Esophagus squamous epithelium (tissue), 5 donors: ENCODE data around the gene CELSR1. TPM values are rescaled to one million over a fixed set of nuclear protein-coding genes. Genes with fewer than 3 reads are reported as not detected.
"Not testable (repeated sequence)": the region's sequence is repeated elsewhere in the genome, so short reads cannot be mapped to it uniquely, and the experiment has no call there.

Source experiments
- DNase-seq: peaks from one replicate; lab custom pipeline; 2025; lab: John Stamatoyannopoulos, UW
- H3K27ac ChIP-seq, 4 donors: fragments of 200-600 bp; sonication (generic); one replicate each; pipeline ENCODE4 v1.5.1; 2016 to 2019; ENCODE audit warnings: mild to moderate bottlenecking in 1 of 4
- H3K27me3 ChIP-seq, 4 donors: fragments of 200-600 bp; sonication (generic); 1 replicate in 3 of 4; 2 replicates in 1 of 4; pipeline versions ENCODE4 v1.5.1 to v1.6.0; 2017 to 2021; ENCODE audit warnings: antibody characterized with exemption in 1 of 4
- H3K36me3 ChIP-seq, 3 donors: fragments of 200-600 bp; sonication (generic); one replicate each; pipeline ENCODE4 v1.5.1; 2016 to 2019
- H3K4me1 ChIP-seq, 3 donors: fragments of 200-600 bp; sonication (generic); one replicate each; pipeline ENCODE4 v1.5.1; 2017 to 2019
- H3K4me3 ChIP-seq, 4 donors: fragments of 200-600 bp; sonication (generic); 1 replicate in 3 of 4; 2 replicates in 1 of 4; pipeline ENCODE4 v1.5.1; 2016 to 2019; ENCODE audit warnings: mild to moderate bottlenecking in 2 of 4, moderate library complexity in 1 of 4
- H3K9me3 ChIP-seq, 3 donors: fragments of 200-600 bp; sonication (generic); one replicate each; pipeline ENCODE4 v1.5.1; 2016 to 2019
- POLR2A ChIP-seq, 4 donors: fragments of 450-650 bp; IDR thresholded peaks; one replicate each; pipeline ENCODE4 v1.6.1; 2017; ENCODE audit warnings: antibody characterized with exemption in 4 of 4, mild to moderate bottlenecking in 4 of 4, moderate library complexity in 3 of 4
- WGBS, 2 donors: methylation state at CpG; one replicate each; pipeline ENCODE4 v1.1.5; 2018; 5-methylcytosine and 5-hydroxymethylcytosine counted together
- intact Hi-C: fragments of 100-400 bp; cut with DNase I; formaldehyde crosslinking; loops from one replicate; pipeline ENCODE4 v1.15.0; 2022
- total RNA-seq, 4 donors: library from RNA; depleted of rRNA; stranded (reverse); fragments of >200 nt; gene quantifications; one replicate each; pipeline ENCODE4 v1.1.0, GENCODE V29; 2016
- TF ChIP-seq, protein P1 (sequence below), 6 experiments: fragments of 450-650 bp in 4 of 6; fragments of 200-600 bp in 2 of 6; sonication (generic) in 2 of 6; IDR thresholded peaks; one replicate each; pipeline ENCODE4 v1.5.1; 2016 to 2019; ENCODE audit warnings: antibody characterized with exemption in 6 of 6, mild to moderate bottlenecking in 4 of 6, moderate library complexity in 4 of 6
- donor health status: DM: yes; HTN: yes; CAD: no.

CELSR1 gene
- total RNA-seq, 4 donors from 2014 or later = 38.7 to 50.6 (median 43.7) TPM

DNA sequence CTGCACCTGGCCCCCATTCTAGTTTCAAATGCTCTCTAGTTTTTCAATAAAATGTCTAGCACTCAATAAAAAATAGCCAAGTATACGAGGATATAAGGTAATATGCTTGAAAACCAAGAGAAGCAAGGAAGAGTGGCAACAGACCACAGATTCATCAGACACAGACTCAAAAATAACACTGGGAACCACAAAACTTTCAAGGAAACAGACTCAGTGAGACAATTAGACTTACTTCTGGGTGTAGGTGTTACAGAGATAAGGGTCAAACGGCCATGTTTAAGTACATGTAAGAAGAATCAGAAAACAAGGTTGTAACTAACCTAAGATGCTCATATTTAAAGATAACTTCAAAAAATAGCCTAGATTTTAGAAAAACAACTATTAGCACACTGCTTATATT lies 134.9 kb downstream of the CELSR1 start:
- H3K9me3 ChIP-seq = no peaks in the 10 kb centered on the region
- no peak overlapping the region for H3K27ac ChIP-seq
- peaks cover 0 to 46% (median 7%) of the 10 kb centered on the region in 3 donors for H3K36me3 ChIP-seq
- no peaks in the 10 kb centered on the region for H3K27me3 ChIP-seq
- no peak for TF ChIP-seq POLR2A (IDR thresholded peaks at IDR 0.05)
- TF ChIP-seq, protein P1, sequence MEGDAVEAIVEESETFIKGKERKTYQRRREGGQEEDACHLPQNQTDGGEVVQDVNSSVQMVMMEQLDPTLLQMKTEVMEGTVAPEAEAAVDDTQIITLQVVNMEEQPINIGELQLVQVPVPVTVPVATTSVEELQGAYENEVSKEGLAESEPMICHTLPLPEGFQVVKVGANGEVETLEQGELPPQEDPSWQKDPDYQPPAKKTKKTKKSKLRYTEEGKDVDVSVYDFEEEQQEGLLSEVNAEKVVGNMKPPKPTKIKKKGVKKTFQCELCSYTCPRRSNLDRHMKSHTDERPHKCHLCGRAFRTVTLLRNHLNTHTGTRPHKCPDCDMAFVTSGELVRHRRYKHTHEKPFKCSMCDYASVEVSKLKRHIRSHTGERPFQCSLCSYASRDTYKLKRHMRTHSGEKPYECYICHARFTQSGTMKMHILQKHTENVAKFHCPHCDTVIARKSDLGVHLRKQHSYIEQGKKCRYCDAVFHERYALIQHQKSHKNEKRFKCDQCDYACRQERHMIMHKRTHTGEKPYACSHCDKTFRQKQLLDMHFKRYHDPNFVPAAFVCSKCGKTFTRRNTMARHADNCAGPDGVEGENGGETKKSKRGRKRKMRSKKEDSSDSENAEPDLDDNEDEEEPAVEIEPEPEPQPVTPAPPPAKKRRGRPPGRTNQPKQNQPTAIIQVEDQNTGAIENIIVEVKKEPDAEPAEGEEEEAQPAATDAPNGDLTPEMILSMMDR (IDR thresholded peaks at IDR 0.05) = no peak
- intact Hi-C loops = no loop called here
- H3K4me1 ChIP-seq = no peaks in the 10 kb centered on the region
- no peak overlapping the region for H3K4me3 ChIP-seq
- DNase-seq = no peak
- 85% methylated on average over 2 of the region's 2 CpGs for WGBS, 2 donors

DNA sequence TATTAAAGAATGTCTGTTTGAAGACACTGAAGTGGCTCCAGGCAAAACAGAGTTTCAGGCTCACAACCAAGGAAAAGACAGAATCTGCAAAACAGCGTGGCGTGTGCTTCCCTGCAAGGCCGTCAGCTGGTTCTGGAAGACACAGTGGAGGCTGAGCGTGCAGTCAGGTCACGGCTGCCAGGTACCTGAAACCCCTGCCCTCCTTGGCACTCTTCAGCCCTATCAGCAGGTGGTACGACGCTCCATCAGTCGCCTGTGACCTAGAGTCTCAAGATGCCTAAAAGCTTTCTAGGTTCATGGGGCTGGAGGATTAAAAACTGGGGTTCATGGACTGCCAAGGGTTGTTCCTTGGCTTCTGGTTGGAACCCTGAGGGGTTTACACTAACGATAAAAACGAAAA lies 136.1 kb downstream of the CELSR1 start:
- no peak for TF ChIP-seq POLR2A (IDR thresholded peaks at IDR 0.05)
- TF ChIP-seq, protein P1 (IDR thresholded peaks at IDR 0.05) = no peak
- intact Hi-C loops = no loop called here
- no peaks in the 10 kb centered on the region for H3K9me3 ChIP-seq
- H3K27me3 ChIP-seq = no peaks in the 10 kb centered on the region
- no peak overlapping the region for H3K4me3 ChIP-seq
- DNase-seq = no peak
- H3K36me3 ChIP-seq = peaks cover 0 to 50% (median 7%) of the 10 kb centered on the region in 3 donors
- no peaks in the 10 kb centered on the region for H3K4me1 ChIP-seq
- 70 to 76% methylated on average over 9 to 10 of the region's 10 CpGs for WGBS, 2 donors
- no peak overlapping the region for H3K27ac ChIP-seq

DNA sequence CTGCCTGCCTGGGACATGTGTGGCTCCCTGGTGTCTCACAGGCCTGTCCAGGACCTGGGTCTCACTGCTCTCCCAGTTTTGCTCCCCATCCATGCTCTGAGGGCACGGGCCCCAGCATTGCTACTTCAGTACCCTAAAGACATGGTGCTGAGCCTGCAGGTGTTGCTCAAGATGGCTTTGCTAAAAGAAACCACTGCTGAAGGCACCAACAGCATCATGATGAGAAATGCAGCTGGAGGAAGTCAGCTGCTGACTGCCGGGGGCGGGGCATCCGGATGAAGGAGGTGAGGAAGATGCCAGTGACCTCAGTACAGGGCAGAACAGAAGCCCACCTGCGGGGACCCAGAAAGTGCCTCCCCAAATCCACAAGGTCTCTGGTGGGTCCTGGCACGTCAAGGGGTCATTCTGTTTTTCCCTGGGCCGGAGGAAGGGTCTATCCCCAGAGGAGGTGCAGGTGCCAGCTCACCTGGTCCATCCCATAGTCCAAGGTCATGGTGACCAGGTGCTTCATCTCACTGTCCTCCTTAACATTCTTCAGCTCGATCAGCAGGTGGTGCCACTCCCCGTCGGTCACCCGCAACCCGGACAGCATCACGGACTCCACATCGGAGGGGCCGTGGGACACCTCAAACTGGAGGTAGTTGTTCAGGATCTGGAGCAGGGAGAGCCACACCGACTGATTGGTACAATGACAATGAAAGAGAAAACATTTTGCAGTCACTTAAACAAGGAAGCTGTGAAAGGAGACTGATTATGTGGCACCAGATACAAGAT lies 138.0 kb downstream of the CELSR1 start:
- intact Hi-C loops = no loop called here
- no peak overlapping the region for H3K4me3 ChIP-seq
- no peak overlapping the region for H3K27ac ChIP-seq
- 91% methylated on average over 8 of the region's 16 CpGs for WGBS, 2 donors
- DNase-seq = no peak
- peaks cover 0 to 69% (median 7%) of the 10 kb centered on the region in 3 donors for H3K36me3 ChIP-seq
- TF ChIP-seq POLR2A (IDR thresholded peaks at IDR 0.05) = no peak
- TF ChIP-seq, protein P1 (IDR thresholded peaks at IDR 0.05) = no peak
- no peaks in the 10 kb centered on the region for H3K27me3 ChIP-seq
- H3K4me1 ChIP-seq = no peaks in the 10 kb centered on the region
- no peaks in the 10 kb centered on the region for H3K9me3 ChIP-seq

DNA sequence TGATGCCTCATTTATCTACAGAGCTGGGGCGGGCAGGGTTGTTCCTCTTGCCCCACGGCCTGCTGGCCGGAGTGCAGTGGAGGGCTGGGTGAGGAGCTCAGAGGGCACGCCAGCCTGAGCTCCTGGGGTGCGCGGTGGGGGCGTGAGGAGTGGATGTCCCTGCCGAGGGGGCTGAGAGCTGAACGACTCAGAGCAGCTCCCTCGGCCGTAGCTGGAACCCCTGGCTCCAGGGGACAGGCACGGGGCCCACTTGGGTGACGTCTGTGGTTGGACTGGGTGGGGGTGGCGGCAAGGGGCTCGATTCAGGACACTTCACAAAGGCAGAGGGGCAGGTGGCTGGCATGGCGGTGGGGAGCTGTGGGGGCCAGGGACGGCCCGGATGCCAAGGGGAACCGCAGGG lies 139.5 kb downstream of the CELSR1 start:
- Histone ChIP-seq H3K4me3 (no peak overlapping the region), H3K9me3 (no peaks in the 10 kb centered on the region), H3K4me1 (no peaks in the 10 kb centered on the region), H3K36me3 (peaks cover 0 to 81% (median 7%) of the 10 kb centered on the region in 3 donors), H3K27me3 (no peaks in the 10 kb centered on the region), H3K27ac (no peak overlapping the region)
- TF ChIP-seq, protein P1 (IDR thresholded peaks at IDR 0.05) = no peak
- TF ChIP-seq POLR2A (IDR thresholded peaks at IDR 0.05) = no peak
- no peak for DNase-seq
- WGBS, 2 donors = 82 to 91% methylated on average over 3 to 9 of the region's 19 CpGs
- intact Hi-C loops = no loop called here

DNA sequence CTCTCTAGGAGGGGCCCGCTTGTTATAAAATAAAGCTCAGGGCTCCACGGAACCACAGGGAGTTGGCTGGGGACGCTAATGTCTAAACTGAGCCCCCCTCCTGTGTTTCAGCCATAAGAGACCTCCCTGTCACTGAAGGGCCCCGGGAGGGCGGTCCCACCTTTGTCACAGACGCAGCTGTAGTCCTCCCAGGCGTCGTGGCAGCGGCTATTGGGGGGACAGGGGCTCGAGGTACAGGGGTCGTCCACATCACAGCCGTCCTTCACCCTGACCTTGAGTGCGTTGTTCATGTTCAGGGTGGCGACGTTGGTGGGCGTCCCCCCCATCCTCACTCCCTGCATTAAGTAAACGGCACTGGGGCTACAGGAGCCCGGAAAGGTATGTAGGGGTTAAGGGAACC lies 139.9 kb downstream of the CELSR1 start:
- peaks cover 0 to 83% (median 7%) of the 10 kb centered on the region in 3 donors for H3K36me3 ChIP-seq
- 79 to 95% methylated on average over 4 to 5 of the region's 18 CpGs for WGBS, 2 donors
- TF ChIP-seq, protein P1 (IDR thresholded peaks at IDR 0.05) = no peak
- TF ChIP-seq POLR2A (IDR thresholded peaks at IDR 0.05) = no peak
- no peak overlapping the region for H3K27ac ChIP-seq
- no peaks in the 10 kb centered on the region for H3K27me3 ChIP-seq
- intact Hi-C loops = no loop called here
- no peak overlapping the region for H3K4me3 ChIP-seq
- DNase-seq = no peak
- H3K4me1 ChIP-seq = peaks cover 0 to under 1% (median 0%) of the 10 kb centered on the region in 3 donors
- H3K9me3 ChIP-seq = no peaks in the 10 kb centered on the region

DNA sequence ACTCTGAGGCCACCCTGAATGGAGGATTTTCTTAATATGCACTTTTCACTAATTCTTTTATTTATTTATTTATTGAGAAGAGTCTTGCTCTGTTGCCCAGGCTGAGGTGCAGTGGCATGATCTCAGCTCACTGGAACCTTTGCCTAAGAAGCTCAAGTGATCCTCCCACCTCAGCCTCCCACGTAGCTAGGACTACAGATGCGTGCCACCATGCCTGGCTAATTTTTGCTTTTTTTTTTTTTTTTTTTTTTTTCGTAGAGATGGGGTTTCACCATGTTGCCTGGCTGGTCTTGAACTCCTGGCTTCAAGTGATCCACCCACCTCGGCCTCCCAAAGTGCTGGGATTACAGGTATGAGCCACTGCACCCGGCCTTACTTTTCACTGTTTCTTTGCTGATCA lies 140.4 kb downstream of the CELSR1 start:
- H3K4me3 ChIP-seq, DNase-seq, H3K27ac ChIP-seq, H3K27me3 ChIP-seq, H3K4me1 ChIP-seq, H3K9me3 ChIP-seq, intact Hi-C loops: not testable (repeated sequence)
- WGBS, 2 donors = 79 to 80% methylated on average over 3 of the region's 5 CpGs
- H3K36me3 ChIP-seq = peaks cover 0 to 83% (median 7%) of the 10 kb centered on the region in 3 donors
